Cortex of kidney (tissue), 1 donor: ENCODE data around the gene ABCA1.
A peak's percentile ranks its signal among the peaks of the same experiment; 100 is the strongest.
"Not testable (repeated sequence)": the region's sequence is repeated elsewhere in the genome, so short reads cannot be mapped to it uniquely, and the experiment has no call there.

ENCODE experiments used
- DNase-seq: peaks from one replicate; lab custom pipeline; 2025; lab: John Stamatoyannopoulos, UW

The ABCA1 gene, protein sequence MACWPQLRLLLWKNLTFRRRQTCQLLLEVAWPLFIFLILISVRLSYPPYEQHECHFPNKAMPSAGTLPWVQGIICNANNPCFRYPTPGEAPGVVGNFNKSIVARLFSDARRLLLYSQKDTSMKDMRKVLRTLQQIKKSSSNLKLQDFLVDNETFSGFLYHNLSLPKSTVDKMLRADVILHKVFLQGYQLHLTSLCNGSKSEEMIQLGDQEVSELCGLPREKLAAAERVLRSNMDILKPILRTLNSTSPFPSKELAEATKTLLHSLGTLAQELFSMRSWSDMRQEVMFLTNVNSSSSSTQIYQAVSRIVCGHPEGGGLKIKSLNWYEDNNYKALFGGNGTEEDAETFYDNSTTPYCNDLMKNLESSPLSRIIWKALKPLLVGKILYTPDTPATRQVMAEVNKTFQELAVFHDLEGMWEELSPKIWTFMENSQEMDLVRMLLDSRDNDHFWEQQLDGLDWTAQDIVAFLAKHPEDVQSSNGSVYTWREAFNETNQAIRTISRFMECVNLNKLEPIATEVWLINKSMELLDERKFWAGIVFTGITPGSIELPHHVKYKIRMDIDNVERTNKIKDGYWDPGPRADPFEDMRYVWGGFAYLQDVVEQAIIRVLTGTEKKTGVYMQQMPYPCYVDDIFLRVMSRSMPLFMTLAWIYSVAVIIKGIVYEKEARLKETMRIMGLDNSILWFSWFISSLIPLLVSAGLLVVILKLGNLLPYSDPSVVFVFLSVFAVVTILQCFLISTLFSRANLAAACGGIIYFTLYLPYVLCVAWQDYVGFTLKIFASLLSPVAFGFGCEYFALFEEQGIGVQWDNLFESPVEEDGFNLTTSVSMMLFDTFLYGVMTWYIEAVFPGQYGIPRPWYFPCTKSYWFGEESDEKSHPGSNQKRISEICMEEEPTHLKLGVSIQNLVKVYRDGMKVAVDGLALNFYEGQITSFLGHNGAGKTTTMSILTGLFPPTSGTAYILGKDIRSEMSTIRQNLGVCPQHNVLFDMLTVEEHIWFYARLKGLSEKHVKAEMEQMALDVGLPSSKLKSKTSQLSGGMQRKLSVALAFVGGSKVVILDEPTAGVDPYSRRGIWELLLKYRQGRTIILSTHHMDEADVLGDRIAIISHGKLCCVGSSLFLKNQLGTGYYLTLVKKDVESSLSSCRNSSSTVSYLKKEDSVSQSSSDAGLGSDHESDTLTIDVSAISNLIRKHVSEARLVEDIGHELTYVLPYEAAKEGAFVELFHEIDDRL (N-terminal part only)

GRCh38 chr9:104927912-104928740 is at the start of gene ABCA1:
Gene ABCA1 (minus strand): TSS chr9:104928155. CDS start chr9:104903679, 24,476 bp downstream.
- DNase-seq: peak; percentile 66

GRCh38 chr9:104977580-104977979 is 49.6 kb upstream of the ABCA1 start:
- no peak for DNase-seq

GRCh38 chr9:104977168-104977567 is 49.2 kb upstream of the ABCA1 start:
- DNase-seq: no peak

GRCh38 chr9:104975966-104976595 is 48.1 kb upstream of the ABCA1 start:
- not testable (repeated sequence) for DNase-seq

- DNase-seq: no peak
These were observed 46.4 kb upstream of the ABCA1 start for GRCh38 chr9:104974053-104974962.

DNA sequence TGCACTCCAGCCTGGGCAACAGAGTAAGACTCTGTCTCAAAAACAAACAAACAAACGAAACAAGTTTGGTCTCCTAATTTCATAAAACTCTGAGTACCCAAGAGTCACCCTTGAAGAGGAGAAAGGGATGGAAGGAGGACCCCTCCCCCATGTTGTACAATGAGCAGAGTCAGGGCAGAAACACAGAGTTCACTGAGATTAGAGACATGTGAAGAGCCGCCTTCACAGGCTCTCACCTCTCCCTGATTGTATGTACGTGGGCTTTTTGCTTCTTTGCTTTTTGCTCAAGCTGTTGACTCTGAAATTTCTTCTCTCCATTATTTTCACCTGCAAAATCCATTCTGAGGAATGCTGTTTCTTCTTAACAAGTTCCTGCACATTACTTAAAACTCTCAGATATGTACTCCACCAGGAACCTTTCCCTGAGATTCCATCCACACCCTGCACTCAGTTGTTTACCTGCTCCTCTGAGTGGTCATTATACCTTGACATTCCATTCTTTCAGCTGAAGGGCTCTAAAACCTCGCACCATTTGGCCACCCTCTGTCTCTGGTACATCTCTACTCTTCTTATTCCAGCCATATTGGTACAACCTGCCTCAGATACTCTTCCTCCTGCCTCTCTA is 44.4 kb upstream of the ABCA1 start:
- DNase-seq: no peak

DNA sequence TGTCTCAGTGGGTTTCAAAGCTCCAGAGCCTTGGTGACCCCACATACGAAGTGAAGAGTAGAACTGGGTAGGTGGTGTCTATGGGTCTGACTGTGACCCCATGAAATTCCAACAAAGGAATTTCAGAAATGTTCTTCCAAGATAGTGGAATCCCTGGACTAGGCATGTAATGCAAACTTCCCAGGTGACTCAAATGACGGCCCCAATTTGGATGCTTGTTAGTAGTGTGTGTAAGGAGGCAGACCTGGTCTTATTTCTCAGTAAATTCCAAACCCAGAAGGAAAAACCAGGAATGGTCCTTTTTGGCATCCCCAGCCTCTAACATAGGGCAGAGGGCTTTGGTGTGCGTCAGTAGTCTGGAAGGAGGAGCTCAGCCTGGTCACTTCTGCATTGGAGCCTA is 43.6 kb upstream of the ABCA1 start:
- DNase-seq: no peak

DNA sequence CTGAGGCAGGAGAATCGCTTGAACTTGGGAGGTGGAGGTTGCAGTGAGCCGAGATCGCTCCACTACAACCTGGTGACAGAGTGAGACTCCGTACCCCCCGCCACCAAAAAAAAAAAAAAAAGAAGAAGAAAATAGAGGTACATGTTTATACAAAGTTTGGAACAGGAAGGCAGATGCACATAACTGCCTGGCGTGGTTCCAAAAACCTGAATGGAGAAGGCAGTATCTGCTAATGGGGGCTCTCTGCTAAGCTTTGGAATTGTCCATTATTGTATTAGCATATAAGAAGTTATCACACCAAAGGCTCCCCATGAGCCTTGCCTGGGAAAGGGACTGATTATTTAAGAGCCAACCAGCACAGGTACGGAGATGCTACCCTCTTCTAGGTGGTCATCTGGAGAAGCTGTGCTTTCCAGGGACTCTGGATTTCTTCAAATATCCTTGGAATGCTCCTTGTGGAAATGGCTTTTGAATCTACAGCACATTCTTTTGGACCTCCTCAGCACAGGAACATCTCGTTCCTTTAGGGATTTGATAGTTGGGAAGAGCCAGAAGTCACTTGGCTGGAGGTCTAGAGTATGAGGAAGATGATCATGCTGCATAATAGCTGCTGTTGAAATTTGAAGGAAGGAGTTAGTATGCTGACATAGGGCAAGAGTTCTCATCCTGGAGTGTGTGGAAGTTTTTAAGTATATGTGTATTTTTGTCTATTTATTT is 42.5 kb upstream of the ABCA1 start:
- DNase-seq: no peak

- DNase-seq: no peak
These were observed 41.2 kb upstream of the ABCA1 start for GRCh38 chr9:104969116-104969515.

DNA sequence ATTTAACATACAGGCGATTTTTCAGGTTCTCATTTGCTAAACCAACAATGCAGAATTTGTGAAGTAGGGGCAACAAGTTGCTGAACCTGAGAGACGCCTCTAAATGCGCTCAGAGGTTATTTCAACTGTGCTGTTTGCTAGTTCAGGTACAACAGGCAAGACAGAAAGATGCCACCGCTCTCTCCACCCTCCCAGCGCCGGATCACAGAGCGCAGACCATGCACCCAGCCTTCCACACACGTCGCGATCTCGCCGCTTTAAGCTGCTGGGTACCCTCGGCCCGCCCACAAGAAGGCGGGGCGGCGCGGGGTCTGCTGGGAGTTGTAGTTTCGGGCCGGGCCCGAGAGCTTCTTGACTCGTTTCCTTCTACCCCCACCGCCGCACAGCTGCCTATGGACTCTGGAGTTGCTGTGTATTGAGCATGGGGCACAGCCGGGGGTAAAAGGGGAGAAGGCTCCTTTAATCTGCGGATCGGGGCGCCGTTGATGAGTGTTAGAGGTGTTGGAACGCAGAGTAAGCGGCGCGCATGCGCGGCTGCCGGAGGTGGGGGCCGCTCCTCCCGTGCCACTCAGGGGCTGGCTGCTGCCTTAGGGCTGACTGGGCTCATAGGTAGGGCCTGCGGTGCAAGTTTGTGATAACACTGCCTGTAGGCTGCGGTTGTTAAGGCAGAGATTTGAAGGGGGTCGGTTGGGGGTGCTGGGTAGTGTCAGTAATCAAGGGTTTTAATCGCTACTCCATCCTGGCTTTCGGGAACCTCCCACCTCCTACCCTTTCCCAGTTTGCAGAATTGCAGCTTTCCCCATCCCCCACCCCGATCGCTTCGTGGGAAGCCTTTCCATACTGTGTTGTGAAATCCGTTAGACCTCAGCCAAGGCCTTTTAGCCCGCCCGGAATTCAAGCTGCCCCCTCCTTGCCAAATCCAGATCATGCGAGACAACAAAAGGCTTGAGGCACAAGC is 40.3 kb upstream of the ABCA1 start:
- no peak for DNase-seq

DNA sequence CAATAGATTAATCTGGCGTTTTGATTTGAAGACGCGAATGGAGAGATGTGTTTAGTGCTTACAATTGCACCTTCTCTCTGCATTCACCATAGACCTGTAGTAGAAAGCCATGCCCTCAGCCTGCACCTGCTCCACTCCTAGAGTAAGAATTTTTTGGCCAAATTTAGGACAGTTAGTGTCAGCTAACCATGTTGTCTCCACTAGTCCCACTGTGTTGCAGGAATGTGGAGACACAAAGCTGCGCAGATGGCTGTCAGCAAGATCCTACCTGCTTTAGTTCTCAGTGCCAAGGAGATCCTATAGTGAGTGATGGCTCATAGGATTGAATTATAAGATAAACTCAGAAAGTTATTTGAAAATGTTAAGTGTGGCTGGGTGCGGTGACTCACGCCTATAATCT is 35.1 kb upstream of the ABCA1 start:
- DNase-seq: no peak

DNA sequence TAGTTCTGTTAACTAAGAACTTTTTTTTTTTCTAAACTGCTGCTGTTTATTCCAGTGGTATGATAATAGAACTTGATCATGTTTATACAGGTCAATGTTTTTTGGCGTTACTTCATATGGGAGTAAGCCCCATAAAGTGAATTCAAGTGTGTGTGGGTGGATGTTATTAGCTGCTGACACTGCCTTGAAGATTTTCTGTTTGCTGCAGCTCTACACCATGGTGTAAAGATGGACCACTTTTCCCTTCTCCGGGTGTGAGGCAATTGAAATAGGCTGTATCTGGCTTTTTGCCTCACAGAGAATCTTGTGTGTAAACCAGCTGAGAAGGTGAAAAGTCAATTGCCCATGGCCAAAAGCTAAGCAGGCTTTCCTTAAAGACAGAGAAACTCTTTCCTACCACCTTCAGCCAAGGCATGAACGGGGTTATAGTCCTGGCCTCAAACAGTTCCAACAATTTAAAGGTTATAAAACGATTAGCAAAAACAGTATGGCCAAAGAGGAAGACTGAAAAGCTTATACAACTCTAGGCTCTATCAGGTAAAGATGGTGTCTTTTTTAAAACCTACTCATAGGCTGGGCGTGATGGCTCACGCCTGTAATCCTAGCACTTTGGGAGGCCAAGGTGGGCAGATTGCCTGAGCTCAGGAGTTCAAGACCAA is 33.9 kb upstream of the ABCA1 start:
- no peak for DNase-seq

DNA sequence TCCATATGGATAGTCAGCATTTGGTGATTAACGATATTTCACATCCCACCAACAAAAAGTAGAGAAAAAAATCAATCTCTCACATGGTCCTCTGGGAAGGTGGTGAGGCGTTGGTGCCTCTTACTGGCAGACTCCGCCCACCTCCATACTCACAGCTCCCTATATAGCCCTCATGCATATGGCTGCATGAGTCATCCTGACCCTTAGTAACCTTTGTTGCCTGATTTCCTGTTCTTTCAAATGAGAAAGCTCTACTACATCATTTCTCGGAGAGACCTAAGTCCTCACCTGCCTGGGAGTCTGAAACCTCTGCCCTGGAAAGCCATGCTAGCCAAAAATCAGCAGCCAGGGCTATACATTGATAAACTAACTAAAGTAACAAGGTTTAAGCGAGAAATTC is 33.3 kb upstream of the ABCA1 start:
- no peak for DNase-seq

DNA sequence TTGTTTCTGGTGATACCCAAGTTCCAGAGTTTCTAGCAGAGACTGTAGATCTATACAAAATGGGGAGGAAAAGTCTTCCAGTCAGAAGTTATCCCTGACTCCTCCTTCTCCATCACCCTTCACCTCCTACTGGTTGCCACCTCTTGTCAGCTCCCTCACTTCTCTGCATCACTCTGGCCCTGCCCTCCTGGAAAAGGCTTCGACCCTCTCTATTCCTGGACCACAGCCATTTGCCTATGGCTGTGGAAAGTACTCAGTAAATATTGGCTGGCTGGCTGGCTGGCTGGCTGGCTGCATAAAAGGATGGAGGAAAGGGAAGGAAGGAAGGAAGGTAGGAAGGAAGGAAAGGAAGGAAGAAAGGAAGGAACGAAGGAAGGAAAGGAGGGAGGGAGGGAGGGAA is 32.7 kb upstream of the ABCA1 start:
- DNase-seq: no peak

DNA sequence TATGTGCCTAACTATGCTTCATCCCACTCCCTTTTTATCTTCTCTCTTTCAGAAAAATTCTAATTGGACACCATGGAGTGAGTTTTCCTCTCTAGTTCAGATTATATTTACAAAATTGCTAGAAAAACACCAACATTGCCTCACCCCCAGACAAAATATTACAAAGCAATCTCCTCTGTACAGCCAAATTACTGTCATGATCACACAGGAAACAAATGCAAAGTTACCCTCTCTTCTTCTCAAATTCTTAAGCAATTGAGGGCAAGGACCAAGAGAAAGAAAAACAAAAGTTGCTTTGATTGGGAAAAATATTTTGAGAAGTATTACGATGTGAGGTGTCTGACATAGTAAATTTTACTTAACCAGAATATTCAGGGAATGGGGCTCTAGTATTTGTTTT is 30.8 kb upstream of the ABCA1 start:
- DNase-seq: no peak

GRCh38 chr9:104958006-104958405 is 30.1 kb upstream of the ABCA1 start:
- not testable (repeated sequence) for DNase-seq

DNA sequence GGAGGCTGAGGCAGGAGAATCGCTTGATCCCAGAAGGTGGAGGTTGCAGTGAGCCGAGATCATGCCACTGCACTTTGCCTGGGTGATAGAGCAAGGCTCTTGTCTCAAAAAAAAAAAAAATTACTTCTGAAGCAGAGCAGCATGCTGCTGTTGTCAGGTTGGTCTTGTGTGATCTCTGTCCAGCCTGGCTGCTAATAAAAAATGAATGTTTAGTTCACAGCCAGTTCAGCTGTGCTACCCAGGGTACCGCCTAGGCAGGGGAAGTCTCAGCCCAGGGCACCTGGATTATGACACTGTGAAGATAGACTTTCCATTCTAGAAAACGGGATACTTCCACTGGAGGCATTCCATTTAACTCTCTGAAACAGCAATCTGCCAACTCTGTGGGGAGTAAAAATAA is 23.5 kb upstream of the ABCA1 start:
- DNase-seq: no peak
